CD14-positive monocyte (primary cell): ENCODE measurements around the gene GIMAP8. TPM values are rescaled to one million over a fixed set of nuclear protein-coding genes. Genes with fewer than 3 reads are reported as not detected.
A peak's percentile ranks its signal among the peaks of the same experiment; 100 is the strongest.

Source experiments
- DNase-seq, 3 donors: peaks; one replicate each; pipeline ENCODE4 v3.0.0-alpha.2; 2011 to 2022
- H2AFZ ChIP-seq: 2 replicates; pipeline ENCODE4 v1.6.0; 2012; ENCODE audit warnings: mild to moderate bottlenecking, low read depth, low read length, inconsistent platforms; ENCODE audit not compliant: insufficient read depth, poor library complexity, severe bottlenecking
- H3K27ac ChIP-seq, 2 donors: 1 replicate in 1 of 2; 2 replicates in 1 of 2; pipeline ENCODE4 v1.5.1; 2012 to 2013; ENCODE audit warnings: low read length in 2 of 2, control low read depth in 1 of 2, inconsistent platforms in 1 of 2, low read depth in 1 of 2, mild to moderate bottlenecking in 1 of 2
- H3K27me3 ChIP-seq, 2 donors: one replicate each; pipeline versions ENCODE4 v1.6.0 to v1.6.1; 2011 to 2013; ENCODE audit warnings: low read length in 2 of 2; ENCODE audit not compliant: control insufficient read depth in 2 of 2, insufficient read depth in 2 of 2
- H3K36me3 ChIP-seq, 2 donors: replicated peaks in 1 of 2; 1 replicate in 1 of 2; 2 replicates in 1 of 2; pipeline versions ENCODE4 v1.5.1 to v1.6.1; 2012 to 2013; ENCODE audit warnings: low read length in 2 of 2, control low read depth in 1 of 2, inconsistent platforms in 1 of 2, mild to moderate bottlenecking in 1 of 2; ENCODE audit not compliant: insufficient read depth in 2 of 2, control insufficient read depth in 1 of 2
- H3K4me1 ChIP-seq, 2 donors: 1 replicate in 1 of 2; 2 replicates in 1 of 2; pipeline versions ENCODE4 v1.5.1 to v1.6.1; 2012 to 2013; ENCODE audit warnings: low read length in 2 of 2, control low read depth in 1 of 2, inconsistent platforms in 1 of 2, mild to moderate bottlenecking in 1 of 2, moderate library complexity in 1 of 2; ENCODE audit not compliant: insufficient read depth in 2 of 2, control insufficient read depth in 1 of 2
- H3K4me2 ChIP-seq: replicated peaks from 2 replicates; pipeline ENCODE3; 2012; ENCODE audit warnings: low read length, moderate library complexity, mild to moderate bottlenecking; ENCODE audit not compliant: poor library complexity, severe bottlenecking; ENCODE audit errors: extremely low read depth
- H3K4me3 ChIP-seq, 3 experiments: fragments of 200-600 bp in 1 of 3; sonication (generic) in 1 of 3; replicated peaks in 1 of 3; 1 replicate in 2 of 3; 2 replicates in 1 of 3; pipeline ENCODE4 v1.5.1; 2011 to 2013; ENCODE audit warnings: low read length in 3 of 3, mild to moderate bottlenecking in 3 of 3, control low read depth in 2 of 3, low read depth in 2 of 3, inconsistent platforms in 1 of 3, moderate library complexity in 1 of 3
- H3K79me2 ChIP-seq: 2 replicates; pipeline ENCODE4 v1.6.0; 2012; ENCODE audit warnings: mild to moderate bottlenecking, control low read depth, inconsistent platforms, low read length, moderate library complexity; ENCODE audit not compliant: insufficient read depth
- H3K9ac ChIP-seq: 2 replicates; pipeline ENCODE4 v1.6.0; 2017; ENCODE audit warnings: low read length, mild to moderate bottlenecking; ENCODE audit not compliant: insufficient read depth, poor library complexity, severe bottlenecking
- H3K9me3 ChIP-seq, 2 donors: replicated peaks in 1 of 2; 1 replicate in 1 of 2; 2 replicates in 1 of 2; pipeline versions ENCODE4 v1.5.1 to v1.6.1; 2012 to 2013; ENCODE audit warnings: low read length in 2 of 2, control low read depth in 1 of 2; ENCODE audit not compliant: control insufficient read depth in 1 of 2, insufficient read depth in 1 of 2
- H4K20me1 ChIP-seq: 2 replicates; pipeline ENCODE4 v1.6.0; 2012; ENCODE audit warnings: mild to moderate bottlenecking, low read length, control low read depth, moderate library complexity; ENCODE audit not compliant: insufficient read depth
- H3K27ac Mint-ChIP-seq, 7 donors: one replicate each; pipeline ENCODE4 v1.8.0; 2020; ENCODE audit warnings: mild to moderate bottlenecking in 7 of 7, mixed read lengths in 7 of 7, moderate library complexity in 6 of 7, inconsistent platforms in 2 of 7
- H3K27me3 Mint-ChIP-seq, 3 donors: one replicate each; pipeline ENCODE4 v1.8.0; 2021 to 2022; ENCODE audit warnings: low read depth in 3 of 3, mild to moderate bottlenecking in 3 of 3, mixed read lengths in 3 of 3, moderate library complexity in 3 of 3, inconsistent platforms in 1 of 3
- H3K36me3 Mint-ChIP-seq, 2 donors: one replicate each; pipeline ENCODE4 v1.8.0; 2020; ENCODE audit warnings: mixed read lengths in 2 of 2, inconsistent platforms in 1 of 2, mild to moderate bottlenecking in 1 of 2
- H3K4me1 Mint-ChIP-seq: one replicate; pipeline ENCODE4 v1.8.0; 2020; ENCODE audit warnings: mild to moderate bottlenecking, mixed read lengths
- H3K4me3 Mint-ChIP-seq, 2 donors: one replicate each; pipeline ENCODE4 v1.8.0; 2020; ENCODE audit warnings: mild to moderate bottlenecking in 2 of 2, mixed read lengths in 2 of 2, moderate library complexity in 1 of 2
- H3K9me3 Mint-ChIP-seq, 7 donors: one replicate each; pipeline ENCODE4 v1.8.0; 2020 to 2022; ENCODE audit warnings: mixed read lengths in 7 of 7, mild to moderate bottlenecking in 6 of 7, moderate library complexity in 6 of 7, inconsistent platforms in 2 of 7
- WGBS: methylation state at CpG from one replicate; pipeline ENCODE4 v1.1.5; 2013; ENCODE audit warnings: missing lambda C conversion rate; ENCODE audit not compliant: insufficient coverage; 5-methylcytosine and 5-hydroxymethylcytosine counted together
- intact Hi-C, 2 donors: fragments of 100-400 bp; cut with micrococcal nuclease; formaldehyde crosslinking; loops; one replicate each; pipeline versions ENCODE4 v1.15.0 to v1.15.1; 2023
- polyA plus RNA-seq, 3 donors: library from polyadenylated mRNA; depleted of rRNA in 1 of 3; unstranded in 2 of 3; stranded (reverse) in 1 of 3; fragments of 300-500 nt in 2 of 3; fragments of >200 nt in 1 of 3; fragmentation: Illumina TruSeq in 2 of 3; gene quantifications; 1 replicate in 2 of 3; 2 replicates in 1 of 3; pipeline ENCODE4 v1.2.3, GENCODE V29; 2012 to 2021
- TF ChIP-seq, protein P1 (sequence below): fragments of 200-600 bp; IDR thresholded peaks from one replicate; pipeline ENCODE4 v1.8.0; 2022; ENCODE audit warnings: antibody characterized with exemption, mild to moderate bottlenecking

The GIMAP8 gene
- polyA plus RNA-seq, 3 donors = 12.0 to 26.8 (median 22.5) TPM

DNA sequence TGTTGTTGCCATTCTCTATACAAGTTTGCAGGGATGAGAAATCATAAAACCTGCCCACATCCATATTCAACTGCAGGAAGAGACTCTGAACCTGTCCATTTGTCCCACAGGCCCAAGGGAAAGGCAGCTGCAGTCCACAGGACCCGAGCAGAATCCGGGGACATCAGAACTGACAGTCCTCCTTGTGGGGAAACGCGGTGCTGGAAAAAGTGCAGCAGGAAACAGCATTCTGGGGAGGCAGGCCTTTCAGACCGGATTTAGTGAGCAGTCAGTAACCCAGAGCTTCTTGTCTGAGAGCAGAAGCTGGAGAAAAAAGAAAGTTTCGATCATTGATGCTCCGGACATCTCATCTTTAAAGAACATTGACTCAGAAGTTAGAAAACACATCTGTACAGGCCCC lies 23.5 kb downstream of the GIMAP8 start:
- peaks cover 0 to 8% (median 0%) of the 10 kb centered on the region in 7 donors for H3K9me3 Mint-ChIP-seq
- Histone ChIP-seq H3K27me3 (no peaks in the 10 kb centered on the region), H3K27ac (no peak overlapping the region), H3K36me3 (peaks cover 95 to 98% of the 10 kb centered on the region in 2 donors), H3K9me3 (no peaks in the 10 kb centered on the region), H3K4me2 (no peak overlapping the region), H3K4me1 (peaks cover 20 to 38% of the 10 kb centered on the region in 2 donors), H3K4me3 (no peak overlapping the region), H3K79me2 (peaks cover 69% of the 10 kb centered on the region), H4K20me1 (peaks cover 86% of the 10 kb centered on the region), H2AFZ (no peak overlapping the region), H3K9ac (no peak overlapping the region)
- TF ChIP-seq, protein P1, sequence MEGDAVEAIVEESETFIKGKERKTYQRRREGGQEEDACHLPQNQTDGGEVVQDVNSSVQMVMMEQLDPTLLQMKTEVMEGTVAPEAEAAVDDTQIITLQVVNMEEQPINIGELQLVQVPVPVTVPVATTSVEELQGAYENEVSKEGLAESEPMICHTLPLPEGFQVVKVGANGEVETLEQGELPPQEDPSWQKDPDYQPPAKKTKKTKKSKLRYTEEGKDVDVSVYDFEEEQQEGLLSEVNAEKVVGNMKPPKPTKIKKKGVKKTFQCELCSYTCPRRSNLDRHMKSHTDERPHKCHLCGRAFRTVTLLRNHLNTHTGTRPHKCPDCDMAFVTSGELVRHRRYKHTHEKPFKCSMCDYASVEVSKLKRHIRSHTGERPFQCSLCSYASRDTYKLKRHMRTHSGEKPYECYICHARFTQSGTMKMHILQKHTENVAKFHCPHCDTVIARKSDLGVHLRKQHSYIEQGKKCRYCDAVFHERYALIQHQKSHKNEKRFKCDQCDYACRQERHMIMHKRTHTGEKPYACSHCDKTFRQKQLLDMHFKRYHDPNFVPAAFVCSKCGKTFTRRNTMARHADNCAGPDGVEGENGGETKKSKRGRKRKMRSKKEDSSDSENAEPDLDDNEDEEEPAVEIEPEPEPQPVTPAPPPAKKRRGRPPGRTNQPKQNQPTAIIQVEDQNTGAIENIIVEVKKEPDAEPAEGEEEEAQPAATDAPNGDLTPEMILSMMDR = no peak
- peaks cover 65% of the 10 kb centered on the region for H3K4me1 Mint-ChIP-seq
- H3K27ac Mint-ChIP-seq = peak overlapping the region in 4 of 7 donors; percentile 44 to 70 (median 66)
- H3K27me3 Mint-ChIP-seq = peaks cover 0 to 1% (median 0%) of the 10 kb centered on the region in 3 donors
- intact Hi-C loops = no loop called here
- no peak overlapping the region for H3K4me3 Mint-ChIP-seq
- 96% methylated on average over 5 of the region's 7 CpGs for WGBS
- peaks cover 94 to 97% of the 10 kb centered on the region in 2 donors for H3K36me3 Mint-ChIP-seq
- no peak for DNase-seq

- no peaks in the 10 kb centered on the region for H3K27me3 ChIP-seq
- no peaks in the 10 kb centered on the region for H3K9me3 ChIP-seq
- no peak overlapping the region for H3K4me2 ChIP-seq
- H3K27me3 Mint-ChIP-seq = peaks cover 0 to 1% (median 0%) of the 10 kb centered on the region in 3 donors
- H3K36me3 ChIP-seq = peaks cover 86 to 89% of the 10 kb centered on the region in 2 donors
- peaks cover 51% of the 10 kb centered on the region for H3K79me2 ChIP-seq
- H3K9me3 Mint-ChIP-seq = peaks cover 0 to 8% (median 0%) of the 10 kb centered on the region in 7 donors
- H4K20me1 ChIP-seq = peaks cover 62% of the 10 kb centered on the region
- no peak overlapping the region for H2AFZ ChIP-seq
- peak overlapping the region in 2 of 7 donors; percentile 39 to 55 for H3K27ac Mint-ChIP-seq
- DNase-seq = no peak
- no CpG with 5 or more reads among the region's 3 CpGs for WGBS
- peaks cover 71% of the 10 kb centered on the region for H3K4me1 Mint-ChIP-seq
- peaks cover 80 to 96% of the 10 kb centered on the region in 2 donors for H3K36me3 Mint-ChIP-seq
- H3K9ac ChIP-seq = no peak overlapping the region
- intact Hi-C loops = no loop called here
- TF ChIP-seq, protein P1 = no peak
- no peak overlapping the region for H3K4me3 Mint-ChIP-seq
- H3K4me3 ChIP-seq = no peak overlapping the region
- H3K4me1 ChIP-seq = peaks cover 24 to 40% of the 10 kb centered on the region in 2 donors
- H3K27ac ChIP-seq = peak overlapping the region in 1 of 2 donors; percentile 2
Observed at GRCh38 chr7:150476285-150476684, 25.9 kb downstream of the GIMAP8 start.
